ENCODE data around the gene LPCAT4.

Gene LPCAT4

GRCh38 chr15:34334672-34335071, 32.3 kb downstream of the LPCAT4 start:
- Histone ChIP-seq H3K9ac (ENCODE audit: low read depth, low read length, poor library complexity, severe bottlenecking) (peak overlapping the region; percentile 91), H3K79me2 (ENCODE audit: insufficient read depth, low read length) (peaks cover 84% of the 10 kb centered on the region)
- TF ChIP-seq CTCF (conservative IDR thresholded peaks at IDR 0.05; ENCODE audit: low read length) = no peak
- TF ChIP-seq EZH2phosphoT487 (IDR thresholded peaks at IDR 0.05; ENCODE audit: borderline replicate concordance) = no peak

GRCh38 chr15:34332553-34333120, 34.4 kb downstream of the LPCAT4 start:
- Histone ChIP-seq H3K4me2 (ENCODE audit: low read depth, low read length, poor library complexity, severe bottlenecking) (peak overlapping the region; percentile 75), H3K79me2 (ENCODE audit: insufficient read depth, low read length) (peaks cover 93% of the 10 kb centered on the region)

More at GRCh38 chr15:34334672-34335071, 32.3 kb downstream of the LPCAT4 start:
- peak overlapping the region; percentile 75 for H3K4me2 ChIP-seq (ENCODE audit: low read depth, low read length, poor library complexity, severe bottlenecking)
- H3K9me3 ChIP-seq (ENCODE audit: insufficient read depth, low read depth, low read length) = no peaks in the 10 kb centered on the region
- H2AFZ ChIP-seq (ENCODE audit: low read length) = no peak overlapping the region
- peaks cover 34% of the 10 kb centered on the region for H3F3A ChIP-seq (ENCODE audit: low read depth)
- no peaks in the 10 kb centered on the region for H3K9me2 ChIP-seq (replicated peaks; ENCODE audit: low read depth, low read length)
- no peaks in the 10 kb centered on the region for H3K27me3 ChIP-seq (ENCODE audit: insufficient read depth, low read length, poor library complexity, severe bottlenecking)
- peak overlapping the region; percentile 84 for H3K4me3 ChIP-seq (ENCODE audit: low read length, poor library complexity, severe bottlenecking)
- H3K36me3 ChIP-seq (ENCODE audit: insufficient read depth, low read length) = no peaks in the 10 kb centered on the region
- H3K4me1 ChIP-seq (ENCODE audit: insufficient read depth, low read length, poor library complexity, severe bottlenecking) = peaks cover 65% of the 10 kb centered on the region
- no peaks in the 10 kb centered on the region for H4K20me1 ChIP-seq (ENCODE audit: insufficient read depth, low read length, poor library complexity, severe bottlenecking)

GRCh38 chr15:34331809-34332208, 35.2 kb downstream of the LPCAT4 start:
- H3K36me3 ChIP-seq (ENCODE audit: insufficient read depth, low read length) = no peaks in the 10 kb centered on the region
- peak overlapping the region; percentile 75 for H3K4me2 ChIP-seq (ENCODE audit: low read depth, low read length, poor library complexity, severe bottlenecking)
- no peaks in the 10 kb centered on the region for H4K20me1 ChIP-seq (ENCODE audit: insufficient read depth, low read length, poor library complexity, severe bottlenecking)
- peaks cover 93% of the 10 kb centered on the region for H3K79me2 ChIP-seq (ENCODE audit: insufficient read depth, low read length)
- peak overlapping the region; percentile 91 for H3K9ac ChIP-seq (ENCODE audit: low read depth, low read length, poor library complexity, severe bottlenecking)
- H3K4me1 ChIP-seq (ENCODE audit: insufficient read depth, low read length, poor library complexity, severe bottlenecking) = peaks cover 79% of the 10 kb centered on the region
- H3K9me2 ChIP-seq (replicated peaks; ENCODE audit: low read depth, low read length) = no peaks in the 10 kb centered on the region
- TF ChIP-seq EZH2phosphoT487 (IDR thresholded peaks at IDR 0.05; ENCODE audit: borderline replicate concordance) (no peak), CTCF (conservative IDR thresholded peaks at IDR 0.05; ENCODE audit: low read length) (no peak)
- peaks cover 34% of the 10 kb centered on the region for H3F3A ChIP-seq (ENCODE audit: low read depth)
- H3K9me3 ChIP-seq (ENCODE audit: insufficient read depth, low read depth, low read length) = no peaks in the 10 kb centered on the region
- H3K27me3 ChIP-seq (ENCODE audit: insufficient read depth, low read length, poor library complexity, severe bottlenecking) = no peaks in the 10 kb centered on the region
- H3K4me3 ChIP-seq (ENCODE audit: low read length, poor library complexity, severe bottlenecking) = peak overlapping the region; percentile 84
- H2AFZ ChIP-seq (ENCODE audit: low read length) = no peak overlapping the region

More at GRCh38 chr15:34332553-34333120, 34.4 kb downstream of the LPCAT4 start:
- Histone ChIP-seq H3K4me3 (ENCODE audit: low read length, poor library complexity, severe bottlenecking) (peak overlapping the region; percentile 84), H3K4me1 (ENCODE audit: insufficient read depth, low read length, poor library complexity, severe bottlenecking) (peaks cover 76% of the 10 kb centered on the region), H3F3A (ENCODE audit: low read depth) (peaks cover 34% of the 10 kb centered on the region), H3K9me3 (ENCODE audit: insufficient read depth, low read depth, low read length) (no peaks in the 10 kb centered on the region), H4K20me1 (ENCODE audit: insufficient read depth, low read length, poor library complexity, severe bottlenecking) (no peaks in the 10 kb centered on the region), H3K9me2 (replicated peaks; ENCODE audit: low read depth, low read length) (no peaks in the 10 kb centered on the region), H3K27me3 (ENCODE audit: insufficient read depth, low read length, poor library complexity, severe bottlenecking) (no peaks in the 10 kb centered on the region), H3K9ac (ENCODE audit: low read depth, low read length, poor library complexity, severe bottlenecking) (peak overlapping the region; percentile 91), H3K36me3 (ENCODE audit: insufficient read depth, low read length) (no peaks in the 10 kb centered on the region), H2AFZ (ENCODE audit: low read length) (no peak overlapping the region)
- no peak for TF ChIP-seq CTCF (conservative IDR thresholded peaks at IDR 0.05; ENCODE audit: low read length)
- TF ChIP-seq EZH2phosphoT487 (IDR thresholded peaks at IDR 0.05; ENCODE audit: borderline replicate concordance) = no peak

Data from Loucy (cell line).